Osteocyte (in vitro differentiated cells): Measurements from ENCODE around the gene POU2F2. TPM values are rescaled to one million over a fixed set of nuclear protein-coding genes. Genes with fewer than 3 reads are reported as not detected.

ENCODE experiments used
- DNase-seq: peaks from one replicate; pipeline ENCODE4 v3.0.0; 2021; ENCODE audit warnings: mixed read lengths; ENCODE audit not compliant: unreplicated experiment; ENCODE audit errors: extremely low spot score
- H3K27ac Mint-ChIP-seq: one replicate; pipeline ENCODE4 v1.8.0; 2021; ENCODE audit warnings: mild to moderate bottlenecking, mixed read lengths; ENCODE audit not compliant: unreplicated experiment
- H3K27me3 Mint-ChIP-seq: one replicate; pipeline ENCODE4 v1.8.0; 2021; ENCODE audit warnings: mixed read lengths; ENCODE audit not compliant: unreplicated experiment
- H3K36me3 Mint-ChIP-seq: one replicate; pipeline ENCODE4 v1.8.0; 2021; ENCODE audit warnings: mixed read lengths; ENCODE audit not compliant: unreplicated experiment
- H3K4me1 Mint-ChIP-seq: one replicate; pipeline ENCODE4 v1.8.0; 2021; ENCODE audit warnings: mixed read lengths; ENCODE audit not compliant: unreplicated experiment
- H3K4me3 Mint-ChIP-seq: one replicate; pipeline ENCODE4 v1.8.0; 2021; ENCODE audit warnings: mild to moderate bottlenecking, moderate library complexity, mixed read lengths; ENCODE audit not compliant: unreplicated experiment
- H3K9me3 Mint-ChIP-seq: one replicate; pipeline ENCODE4 v1.8.0; 2021; ENCODE audit warnings: mixed read lengths; ENCODE audit not compliant: unreplicated experiment
- CTCF ChIP-seq: fragments of 200-600 bp; sonication (generic); IDR thresholded peaks from 2 replicates; pipeline ENCODE4 v1.5.0; 2021; ENCODE audit warnings: antibody characterized with exemption, mild to moderate bottlenecking, moderate library complexity
- total RNA-seq: library from RNA; stranded (reverse); gene quantifications from 2 replicates; pipeline ENCODE4 v1.2.1, GENCODE V29; 2021

POU2F2 gene
- total RNA-seq, 1 donor from 2014 or later = 0.64 TPM

GRCh38 chr19:42161616-42162263, 29.5 kb upstream of the POU2F2 start:
- no peak overlapping the region for H3K4me3 Mint-ChIP-seq
- H3K9me3 Mint-ChIP-seq = no peaks in the 10 kb centered on the region
- TF ChIP-seq CTCF = no peak
- H3K36me3 Mint-ChIP-seq = no peaks in the 10 kb centered on the region
- no peak overlapping the region for H3K27ac Mint-ChIP-seq
- no peaks in the 10 kb centered on the region for H3K4me1 Mint-ChIP-seq
- H3K27me3 Mint-ChIP-seq = peaks cover 73% of the 10 kb centered on the region
- DNase-seq = no peak

- H3K4me3 Mint-ChIP-seq = no peak overlapping the region
- TF ChIP-seq CTCF = no peak
- H3K27ac Mint-ChIP-seq = no peak overlapping the region
- H3K27me3 Mint-ChIP-seq = peaks cover 76% of the 10 kb centered on the region
- no peaks in the 10 kb centered on the region for H3K4me1 Mint-ChIP-seq
- DNase-seq = no peak
- H3K9me3 Mint-ChIP-seq = no peaks in the 10 kb centered on the region
- no peaks in the 10 kb centered on the region for H3K36me3 Mint-ChIP-seq
Measured at GRCh38 chr19:42159942-42160341, 27.7 kb upstream of the POU2F2 start.

GRCh38 chr19:42158926-42159325, 26.7 kb upstream of the POU2F2 start:
- no peaks in the 10 kb centered on the region for H3K9me3 Mint-ChIP-seq
- no peak overlapping the region for H3K4me3 Mint-ChIP-seq
- no peaks in the 10 kb centered on the region for H3K4me1 Mint-ChIP-seq
- no peak overlapping the region for H3K27ac Mint-ChIP-seq
- no peaks in the 10 kb centered on the region for H3K36me3 Mint-ChIP-seq
- peaks cover 83% of the 10 kb centered on the region for H3K27me3 Mint-ChIP-seq
- no peak for TF ChIP-seq CTCF
- DNase-seq = no peak

- Mint-ChIP-seq H3K9me3 (no peaks in the 10 kb centered on the region), H3K27ac (no peak overlapping the region), H3K36me3 (no peaks in the 10 kb centered on the region), H3K4me1 (no peaks in the 10 kb centered on the region), H3K4me3 (no peak overlapping the region), H3K27me3 (peaks cover 80% of the 10 kb centered on the region)
- DNase-seq = no peak
- TF ChIP-seq CTCF = no peak
Measured at GRCh38 chr19:42156571-42156970, 24.3 kb upstream of the POU2F2 start.

GRCh38 chr19:42155796-42156195, 23.6 kb upstream of the POU2F2 start:
- no peak for DNase-seq
- Mint-ChIP-seq H3K27me3 (peaks cover 73% of the 10 kb centered on the region), H3K27ac (no peak overlapping the region), H3K9me3 (no peaks in the 10 kb centered on the region), H3K36me3 (no peaks in the 10 kb centered on the region), H3K4me1 (no peaks in the 10 kb centered on the region), H3K4me3 (no peak overlapping the region)
- TF ChIP-seq CTCF = no peak
